RWPE1 (cell line): ENCODE results near the gene DLGAP3.

Experiments
- CTCF ChIA-PET: fragments of 350-600 bp; sonication (Branson Sonifier 250); formaldehyde crosslinking; extraction: SDS; loops from one replicate; lab custom pipeline; 2021; lab: Yijun Ruan, JAX
- POLR2A ChIA-PET: fragments of 400-600 bp; formaldehyde crosslinking; extraction: SDS; loops from one replicate; lab custom pipeline; 2020; ENCODE audit warnings: antibody characterized with exemption; ENCODE audit not compliant: low non-redundant PET; lab: Yijun Ruan, JAX
- DNase-seq: peaks from one replicate; pipeline ENCODE4 v3.0.0; 2012; ENCODE audit warnings: low spot score
- H3K27ac ChIP-seq: fragments of 450-650 bp; 2 replicates; pipeline ENCODE4 v1.5.1; 2017
- CTCF ChIP-seq: fragments of 450-650 bp; conservative IDR thresholded peaks from 2 replicates; pipeline ENCODE4 v1.5.1; 2017; ENCODE audit warnings: low read depth, mild to moderate bottlenecking

DLGAP3 gene

DNA sequence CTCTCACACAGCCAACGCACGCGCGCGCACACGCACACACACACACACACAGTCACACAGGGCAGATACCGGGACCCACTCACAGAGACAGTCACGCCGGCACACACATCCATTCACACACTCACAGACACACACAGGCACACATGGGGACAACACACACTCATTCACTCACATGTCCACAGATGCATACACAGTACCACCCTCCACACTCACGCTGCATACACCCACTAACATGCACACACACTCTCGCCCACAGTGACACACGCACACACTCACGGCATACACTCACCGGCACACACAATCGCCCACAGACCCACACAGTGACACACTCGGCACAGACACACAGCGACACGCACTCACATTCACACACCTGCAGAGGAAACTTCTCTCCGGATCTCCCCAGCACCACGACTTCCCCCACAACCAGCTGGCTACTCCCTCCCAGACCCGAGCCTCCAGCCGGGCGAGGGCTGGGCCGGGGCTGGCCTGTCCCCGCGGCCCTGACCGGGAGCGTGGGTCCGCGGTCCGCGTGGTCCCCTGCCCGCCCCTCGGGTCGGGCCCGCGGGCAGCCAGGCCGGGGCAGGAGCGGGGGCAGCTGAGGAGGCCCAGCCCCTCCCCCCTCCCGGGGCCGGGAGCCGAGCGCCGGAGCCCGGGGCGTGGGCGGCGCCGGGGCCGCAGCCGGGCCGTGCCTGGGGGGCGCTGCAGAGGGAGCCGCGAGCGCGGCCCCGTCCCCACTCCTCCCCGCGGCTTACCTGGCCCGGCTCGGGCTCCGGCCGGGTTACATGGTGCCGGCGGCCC, 552 bp downstream of the DLGAP3 start:
- TF ChIP-seq CTCF = no peak
- ChIA-PET CTCF (interaction anchor here (0.6 kb wide), 2 partner anchors 476 to 557 kb away, joined by 3 read pairs; no protein-coding TSS in a partner anchor), POLR2A (interaction anchor here (0.6 kb wide), 1 partner anchor 174 kb away, joined by 3 read pairs; no protein-coding TSS in a partner anchor)
- DNase-seq = no peak
- no peak overlapping the region for H3K27ac ChIP-seq

GRCh38 chr1:34928066-34928696, 1.3 kb downstream of the DLGAP3 start:
- H3K27ac ChIP-seq = no peak overlapping the region
- TF ChIP-seq CTCF = no peak
- ChIA-PET CTCF (interaction anchor here (0.6 kb wide), 2 partner anchors 476 to 558 kb away, joined by 3 read pairs; no protein-coding TSS in a partner anchor), POLR2A (no interaction called here)
- DNase-seq = no peak

GRCh38 chr1:34927316-34927715, 2.1 kb downstream of the DLGAP3 start:
- POLR2A ChIA-PET = no interaction called here
- no peak for TF ChIP-seq CTCF

GRCh38 chr1:34926894-34927293, 2.6 kb downstream of the DLGAP3 start:
- no peak overlapping the region for H3K27ac ChIP-seq
- DNase-seq = no peak
- POLR2A ChIA-PET = no interaction called here
- CTCF ChIA-PET = no interaction called here
- no peak for TF ChIP-seq CTCF

More at GRCh38 chr1:34927316-34927715, 2.1 kb downstream of the DLGAP3 start:
- DNase-seq = no peak
- no peak overlapping the region for H3K27ac ChIP-seq
- CTCF ChIA-PET = no interaction called here

GRCh38 chr1:34926156-34926555, 3.3 kb downstream of the DLGAP3 start:
- ChIA-PET CTCF (no interaction called here), POLR2A (no interaction called here)
- TF ChIP-seq CTCF = no peak
- no peak overlapping the region for H3K27ac ChIP-seq
- DNase-seq = no peak

DNA sequence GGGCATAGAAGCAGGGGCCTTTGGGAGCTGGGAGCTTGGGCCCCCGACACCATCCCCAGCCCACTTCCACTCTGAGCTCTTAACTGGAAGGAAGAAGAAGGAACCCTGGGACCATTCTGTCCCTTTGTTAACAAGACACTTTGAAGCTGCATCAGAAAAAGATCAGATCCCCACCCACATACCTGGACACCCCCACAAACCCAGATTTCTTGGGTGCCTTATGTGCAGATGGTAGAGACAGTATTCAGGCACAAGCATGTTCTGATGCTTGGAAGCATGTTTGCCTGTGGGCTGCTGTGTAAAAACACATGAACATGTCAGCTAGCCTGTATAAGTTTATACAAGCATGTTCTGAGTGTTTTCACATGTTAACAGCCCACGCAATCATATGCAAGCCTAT, 3.7 kb downstream of the DLGAP3 start:
- ChIA-PET CTCF (interaction anchor here (0.5 to 0.6 kb wide), 2 partner anchors 65 to 1707 kb away, joined by 3 read pairs; no protein-coding TSS in a partner anchor), POLR2A (no interaction called here)
- TF ChIP-seq CTCF = no peak
- no peak overlapping the region for H3K27ac ChIP-seq
- no peak for DNase-seq
